OCI-LY7 (cell line): ENCODE measurements around the gene ANKS6.

Source experiments
- CTCF ChIP-seq: fragments of 200-600 bp; sonication (generic); conservative IDR thresholded peaks from 2 replicates; pipeline ENCODE4 v1.5.1; 2014; ENCODE audit warnings: mild to moderate bottlenecking, antibody characterized with exemption, low read length, moderate library complexity, mixed read lengths
- EZH2phosphoT487 ChIP-seq: fragments of 200-600 bp; sonication (generic); IDR thresholded peaks from 2 replicates; pipeline ENCODE4 v1.6.1; 2018; ENCODE audit warnings: low read depth, borderline replicate concordance, mild to moderate bottlenecking, mixed run types, antibody characterized with exemption, low read length, moderate library complexity, mixed read lengths

DNA sequence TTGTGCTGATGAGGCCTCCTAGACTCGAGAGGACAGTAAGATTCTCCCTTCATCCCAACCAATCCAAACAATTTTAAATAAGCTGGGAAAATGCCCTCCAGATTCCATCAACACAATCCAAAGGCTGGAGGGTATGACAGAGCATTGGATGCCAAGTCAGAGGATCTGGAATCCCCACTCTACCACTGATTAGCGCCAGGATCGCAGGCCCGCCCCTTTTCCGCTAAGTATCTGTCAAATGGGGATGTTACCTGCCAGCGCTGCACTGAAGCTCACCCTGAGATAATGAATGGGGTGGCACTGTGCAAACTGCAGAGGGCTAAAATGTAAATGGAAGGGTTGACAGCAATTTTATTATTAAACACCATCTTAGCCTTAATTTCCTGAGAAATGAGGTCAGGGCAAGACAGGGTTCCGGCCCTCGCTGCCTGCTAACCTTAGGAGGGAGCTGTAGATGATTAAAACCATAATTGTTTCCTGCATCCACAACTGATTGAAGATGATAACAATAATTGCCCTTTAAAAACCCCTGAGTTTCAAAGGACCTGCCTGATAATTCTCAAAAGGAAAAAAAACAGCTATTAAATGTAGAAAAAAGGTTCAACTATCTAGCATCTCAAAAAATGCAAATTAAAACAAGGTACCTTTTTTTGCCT is 56.0 kb downstream of the ANKS6 start:
- TF ChIP-seq CTCF = no peak
- TF ChIP-seq EZH2phosphoT487 = no peak
